ENCODE measurements around the gene ATXN7. TPM values are rescaled to one million over a fixed set of nuclear protein-coding genes. Genes with fewer than 3 reads are reported as not detected.
A peak's percentile ranks its signal among the peaks of the same experiment; 100 is the strongest.

ATXN7 gene
- total and polyA plus RNA-seq, 8 donors, result 2.1 to 333 (median 30.8) TPM

DNA sequence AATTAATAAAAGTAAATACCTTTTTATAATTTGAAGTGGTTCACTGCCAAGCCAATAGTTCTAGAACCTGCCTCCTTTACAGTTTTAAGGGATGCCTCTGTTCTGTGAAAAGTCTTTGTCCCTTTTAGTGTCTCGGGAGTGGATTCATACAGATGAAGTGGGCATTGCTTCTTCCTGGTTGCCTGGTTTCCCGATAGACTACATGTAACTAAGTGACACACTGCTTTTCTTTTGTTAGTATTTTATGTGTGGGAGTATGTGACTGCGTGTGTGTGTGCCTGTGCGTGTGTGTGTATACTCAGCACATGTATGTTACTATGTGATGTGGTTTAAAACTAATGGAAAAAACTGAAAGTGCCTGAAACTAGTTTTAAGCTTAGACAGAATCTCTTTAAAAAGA is 138.6 kb downstream of the ATXN7 start:
- peaks cover 0 to 6% (median 0%) of the 10 kb centered on the region in 4 donors for H3K4me1 ChIP-seq
- no peak overlapping the region for H3K27ac ChIP-seq
- intact Hi-C loops (cut with DNase I; ENCODE audit: low total_unique reads), result no loop called here
- peaks cover 15 to 90% (median 81%) of the 10 kb centered on the region in 4 donors for H3K36me3 ChIP-seq
- no peaks in the 10 kb centered on the region for H3K27me3 ChIP-seq
- no peak for TF ChIP-seq POLR2AphosphoS5 (IDR thresholded peaks at IDR 0.05)
- no peak for TF ChIP-seq POLR2A (IDR thresholded peaks at IDR 0.05)
- TF ChIP-seq, protein P1, sequence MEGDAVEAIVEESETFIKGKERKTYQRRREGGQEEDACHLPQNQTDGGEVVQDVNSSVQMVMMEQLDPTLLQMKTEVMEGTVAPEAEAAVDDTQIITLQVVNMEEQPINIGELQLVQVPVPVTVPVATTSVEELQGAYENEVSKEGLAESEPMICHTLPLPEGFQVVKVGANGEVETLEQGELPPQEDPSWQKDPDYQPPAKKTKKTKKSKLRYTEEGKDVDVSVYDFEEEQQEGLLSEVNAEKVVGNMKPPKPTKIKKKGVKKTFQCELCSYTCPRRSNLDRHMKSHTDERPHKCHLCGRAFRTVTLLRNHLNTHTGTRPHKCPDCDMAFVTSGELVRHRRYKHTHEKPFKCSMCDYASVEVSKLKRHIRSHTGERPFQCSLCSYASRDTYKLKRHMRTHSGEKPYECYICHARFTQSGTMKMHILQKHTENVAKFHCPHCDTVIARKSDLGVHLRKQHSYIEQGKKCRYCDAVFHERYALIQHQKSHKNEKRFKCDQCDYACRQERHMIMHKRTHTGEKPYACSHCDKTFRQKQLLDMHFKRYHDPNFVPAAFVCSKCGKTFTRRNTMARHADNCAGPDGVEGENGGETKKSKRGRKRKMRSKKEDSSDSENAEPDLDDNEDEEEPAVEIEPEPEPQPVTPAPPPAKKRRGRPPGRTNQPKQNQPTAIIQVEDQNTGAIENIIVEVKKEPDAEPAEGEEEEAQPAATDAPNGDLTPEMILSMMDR (IDR thresholded peaks at IDR 0.05), result no peak
- TF ChIP-seq EP300 (IDR thresholded peaks at IDR 0.05), result no peak
- DNase-seq, result no peak
- WGBS, 5 donors, result 82 to 97% (median 91%) methylated on average over 4 of the region's 4 CpGs
- H3K4me3 ChIP-seq, result no peak overlapping the region
- no peaks in the 10 kb centered on the region for H3K9me3 ChIP-seq

DNA sequence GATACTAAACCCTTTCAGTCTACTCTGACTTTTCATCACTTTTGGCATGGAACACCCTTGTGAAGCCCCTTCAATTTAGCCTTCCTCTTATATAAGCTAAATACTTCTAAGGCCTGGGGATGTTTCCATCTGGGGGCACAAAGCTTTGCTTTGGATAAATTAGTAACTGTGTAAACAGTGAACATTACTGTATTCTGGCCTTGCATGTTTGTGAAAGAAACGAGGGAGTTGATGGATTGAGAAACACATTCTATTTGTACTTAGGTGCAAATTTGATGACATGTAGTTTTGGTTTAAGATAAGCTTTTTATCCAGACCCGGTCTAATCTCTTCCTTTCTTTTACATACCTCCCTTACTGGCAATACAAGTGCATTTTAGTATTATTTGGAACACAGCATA is 139.9 kb downstream of the ATXN7 start:
- Histone ChIP-seq H3K9me3 (no peaks in the 10 kb centered on the region), H3K36me3 (peaks cover 19 to 90% (median 81%) of the 10 kb centered on the region in 4 donors), H3K4me1 (peaks cover 0 to 6% (median 0%) of the 10 kb centered on the region in 4 donors), H3K4me3 (no peak overlapping the region), H3K27ac (no peak overlapping the region), H3K27me3 (no peaks in the 10 kb centered on the region)
- TF ChIP-seq EP300 (IDR thresholded peaks at IDR 0.05), result no peak
- TF ChIP-seq POLR2A (IDR thresholded peaks at IDR 0.05), result no peak
- no peak for TF ChIP-seq POLR2AphosphoS5 (IDR thresholded peaks at IDR 0.05)
- TF ChIP-seq, protein P1 (IDR thresholded peaks at IDR 0.05), result no peak
- 24 to 60% (median 29%) methylated on average over 2 of the region's 2 CpGs for WGBS, 5 donors
- intact Hi-C loops (cut with DNase I; ENCODE audit: low total_unique reads), result no loop called here
- no peak for DNase-seq

DNA sequence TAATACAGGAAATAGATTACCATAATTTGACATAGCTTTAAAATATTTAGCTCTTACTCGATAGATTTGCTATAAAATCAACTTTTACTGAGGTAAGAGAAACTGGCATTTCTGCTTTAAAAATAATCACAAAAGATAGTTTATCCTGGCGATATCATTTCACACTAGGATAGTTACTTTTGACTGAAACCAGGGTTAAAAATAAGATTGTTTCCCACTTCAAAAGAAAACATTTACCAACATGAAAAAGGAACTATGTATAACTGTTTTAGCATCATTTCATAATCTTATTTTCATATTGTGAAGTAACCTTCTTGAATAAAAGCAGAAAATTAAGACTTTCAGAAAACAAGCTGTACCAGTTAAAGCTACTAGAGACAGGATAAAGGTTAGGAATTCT is 144.3 kb downstream of the ATXN7 start:
- TF ChIP-seq EP300 (IDR thresholded peaks at IDR 0.05) (no peak), POLR2AphosphoS5 (IDR thresholded peaks at IDR 0.05) (no peak), POLR2A (IDR thresholded peaks at IDR 0.05) (no peak)
- TF ChIP-seq, protein P1 (IDR thresholded peaks at IDR 0.05), result no peak
- Histone ChIP-seq H3K9me3 (no peaks in the 10 kb centered on the region), H3K27ac (peak overlapping the region in 1 of 5 donors; percentile 7), H3K4me1 (peaks cover 0 to 28% (median 4%) of the 10 kb centered on the region in 4 donors), H3K36me3 (peaks cover 53 to 97% (median 94%) of the 10 kb centered on the region in 4 donors), H3K27me3 (no peaks in the 10 kb centered on the region), H3K4me3 (no peak overlapping the region)
- DNase-seq, result no peak
- intact Hi-C loops (cut with DNase I; ENCODE audit: low total_unique reads), result no loop called here
- 83 to 91% (median 87%) methylated on average over 2 of the region's 2 CpGs for WGBS, 5 donors

DNA sequence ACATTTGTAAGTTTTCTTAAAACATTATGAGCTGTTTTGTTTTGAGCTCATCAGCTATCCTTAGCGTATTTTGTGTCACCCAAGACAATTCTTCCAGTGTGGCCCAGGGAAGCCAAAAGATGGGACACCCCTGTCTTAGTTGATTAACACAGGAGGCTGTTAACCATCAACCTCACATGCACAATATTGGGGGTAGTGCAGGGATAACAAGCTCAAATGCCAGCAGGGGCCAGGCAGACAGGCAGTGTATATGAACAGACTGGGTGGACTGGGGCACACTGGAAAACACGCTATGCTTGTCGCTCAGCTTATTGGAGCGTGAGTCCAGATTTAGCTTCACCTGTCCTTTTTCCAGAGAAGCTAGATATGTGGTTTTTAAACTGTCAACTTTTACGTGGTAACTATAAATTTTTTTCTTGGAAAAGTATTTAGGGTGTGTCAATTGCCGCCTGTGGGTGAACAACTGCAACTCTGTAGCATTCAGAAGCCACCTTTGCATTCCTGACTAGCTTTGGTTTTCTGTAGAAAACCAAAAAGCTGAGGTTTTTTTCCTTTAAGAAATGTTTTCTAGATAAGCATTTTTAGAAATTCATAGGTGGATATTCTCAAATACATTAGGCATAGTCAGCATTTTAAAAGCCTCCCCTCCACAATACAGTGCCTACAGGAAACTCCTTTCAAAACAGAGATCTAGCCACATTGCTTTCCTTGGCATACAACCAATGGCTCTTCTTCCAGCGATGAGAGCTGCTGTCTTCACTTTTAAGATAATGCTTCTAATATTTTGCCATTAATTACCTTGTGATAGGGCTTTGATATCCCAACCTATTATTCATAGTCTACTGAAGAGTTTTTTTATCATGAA is 145.1 kb downstream of the ATXN7 start:
- intact Hi-C loops (cut with DNase I; ENCODE audit: low total_unique reads), result no loop called here
- WGBS, 5 donors, result 83 to 86% (median 84%) methylated on average over 7 of the region's 7 CpGs
- Histone ChIP-seq H3K4me1 (peaks cover 0 to 22% (median 4%) of the 10 kb centered on the region in 4 donors), H3K4me3 (no peak overlapping the region), H3K27ac (peak overlapping the region in 1 of 5 donors; percentile 7), H3K36me3 (peaks cover 58 to 100% (median 99%) of the 10 kb centered on the region in 4 donors), H3K27me3 (no peaks in the 10 kb centered on the region), H3K9me3 (no peaks in the 10 kb centered on the region)
- no peak for DNase-seq
- TF ChIP-seq POLR2A (IDR thresholded peaks at IDR 0.05), result no peak
- TF ChIP-seq POLR2AphosphoS5 (IDR thresholded peaks at IDR 0.05), result no peak
- TF ChIP-seq, protein P1 (IDR thresholded peaks at IDR 0.05), result no peak
- TF ChIP-seq EP300 (IDR thresholded peaks at IDR 0.05), result no peak

Measured in stomach (tissue), 9 donors.